ENCODE measurements around the gene KCNIP4.

DNA sequence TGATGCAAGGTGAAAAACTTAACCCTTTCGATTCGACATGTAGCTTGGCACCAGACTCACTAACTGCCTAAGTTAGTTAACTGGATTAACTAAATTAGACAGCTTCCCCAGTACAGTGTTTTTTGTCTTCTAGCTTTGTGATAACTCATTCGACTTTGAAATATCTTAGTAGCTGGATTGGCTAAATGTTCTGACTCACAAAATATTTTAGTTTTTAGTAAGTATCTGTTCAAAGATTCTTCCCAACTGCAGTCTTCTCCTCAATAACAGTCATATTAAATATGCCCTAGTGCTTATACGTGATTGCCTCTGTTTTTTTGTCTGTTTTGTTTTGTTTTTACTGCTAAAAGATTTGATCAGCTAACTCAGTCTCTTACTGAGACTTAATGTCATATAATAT is 102.9 kb downstream of the KCNIP4 start:
- TF ChIP-seq, protein P1, sequence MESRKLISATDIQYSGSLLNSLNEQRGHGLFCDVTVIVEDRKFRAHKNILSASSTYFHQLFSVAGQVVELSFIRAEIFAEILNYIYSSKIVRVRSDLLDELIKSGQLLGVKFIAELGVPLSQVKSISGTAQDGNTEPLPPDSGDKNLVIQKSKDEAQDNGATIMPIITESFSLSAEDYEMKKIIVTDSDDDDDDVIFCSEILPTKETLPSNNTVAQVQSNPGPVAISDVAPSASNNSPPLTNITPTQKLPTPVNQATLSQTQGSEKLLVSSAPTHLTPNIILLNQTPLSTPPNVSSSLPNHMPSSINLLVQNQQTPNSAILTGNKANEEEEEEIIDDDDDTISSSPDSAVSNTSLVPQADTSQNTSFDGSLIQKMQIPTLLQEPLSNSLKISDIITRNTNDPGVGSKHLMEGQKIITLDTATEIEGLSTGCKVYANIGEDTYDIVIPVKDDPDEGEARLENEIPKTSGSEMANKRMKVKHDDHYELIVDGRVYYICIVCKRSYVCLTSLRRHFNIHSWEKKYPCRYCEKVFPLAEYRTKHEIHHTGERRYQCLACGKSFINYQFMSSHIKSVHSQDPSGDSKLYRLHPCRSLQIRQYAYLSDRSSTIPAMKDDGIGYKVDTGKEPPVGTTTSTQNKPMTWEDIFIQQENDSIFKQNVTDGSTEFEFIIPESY (CRISPR knock-in tag; IDR thresholded peaks at IDR 0.05) = no peak
- TF ChIP-seq STAG1 (CRISPR knock-in tag; IDR thresholded peaks at IDR 0.05; ENCODE audit: borderline replicate concordance) (no peak), HDAC2 (IDR thresholded peaks at IDR 0.05) (no peak), RBM39 (optimal IDR thresholded peaks at IDR 0.05; ENCODE audit: low read depth, low read length) (no peak), ZNF583 (CRISPR knock-in tag; IDR thresholded peaks at IDR 0.05) (no peak), NR2C2 (CRISPR knock-in tag; IDR thresholded peaks at IDR 0.05) (no peak), NR2C2 (tag; IDR thresholded peaks at IDR 0.05) (no peak), SP1 (CRISPR knock-in tag; IDR thresholded peaks at IDR 0.05) (no peak), NFIC (IDR thresholded peaks at IDR 0.05) (no peak)
- TF ChIP-seq, protein P2, sequence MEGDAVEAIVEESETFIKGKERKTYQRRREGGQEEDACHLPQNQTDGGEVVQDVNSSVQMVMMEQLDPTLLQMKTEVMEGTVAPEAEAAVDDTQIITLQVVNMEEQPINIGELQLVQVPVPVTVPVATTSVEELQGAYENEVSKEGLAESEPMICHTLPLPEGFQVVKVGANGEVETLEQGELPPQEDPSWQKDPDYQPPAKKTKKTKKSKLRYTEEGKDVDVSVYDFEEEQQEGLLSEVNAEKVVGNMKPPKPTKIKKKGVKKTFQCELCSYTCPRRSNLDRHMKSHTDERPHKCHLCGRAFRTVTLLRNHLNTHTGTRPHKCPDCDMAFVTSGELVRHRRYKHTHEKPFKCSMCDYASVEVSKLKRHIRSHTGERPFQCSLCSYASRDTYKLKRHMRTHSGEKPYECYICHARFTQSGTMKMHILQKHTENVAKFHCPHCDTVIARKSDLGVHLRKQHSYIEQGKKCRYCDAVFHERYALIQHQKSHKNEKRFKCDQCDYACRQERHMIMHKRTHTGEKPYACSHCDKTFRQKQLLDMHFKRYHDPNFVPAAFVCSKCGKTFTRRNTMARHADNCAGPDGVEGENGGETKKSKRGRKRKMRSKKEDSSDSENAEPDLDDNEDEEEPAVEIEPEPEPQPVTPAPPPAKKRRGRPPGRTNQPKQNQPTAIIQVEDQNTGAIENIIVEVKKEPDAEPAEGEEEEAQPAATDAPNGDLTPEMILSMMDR (IDR thresholded peaks at IDR 0.05 in 2 of 3, conservative IDR thresholded peaks at IDR 0.05 in 1 of 3; ENCODE audit: insufficient read depth in 2 of 3, low read depth in 1 of 3, low read length in 3 of 3) = no peak
